NT2/D1 (cell line): ENCODE measurements around the gene NUP50.

Experiments used
- SUZ12 ChIP-seq: IDR thresholded peaks from 2 replicates; pipeline ENCODE4 v1.6.1; 2011; ENCODE audit not compliant: insufficient read length, insufficient read depth; ENCODE audit errors: extremely low read depth
- YY1 ChIP-seq: IDR thresholded peaks from 2 replicates; pipeline ENCODE4 v1.6.1; 2011; ENCODE audit not compliant: insufficient read length, insufficient read depth
- ZNF274 ChIP-seq: IDR thresholded peaks from 2 replicates; pipeline ENCODE4 v1.6.1; 2011; ENCODE audit warnings: mild to moderate bottlenecking, low read depth, low read length

GRCh38 chr22:45216133-45217003 lies 52.6 kb downstream of the NUP50 start:
- TF ChIP-seq SUZ12 (no peak), YY1 (no peak), ZNF274 (no peak)
